HT-29 (cell line): ENCODE results near the gene GM2A. TPM values are rescaled to one million over a fixed set of nuclear protein-coding genes. Genes with fewer than 3 reads are reported as not detected.
A peak's percentile ranks its signal among the peaks of the same experiment; 100 is the strongest.
"Not testable (repeated sequence)": the region's sequence is repeated elsewhere in the genome, so short reads cannot be mapped to it uniquely, and the experiment has no call there.

Source experiments
- DNase-seq: peaks from one replicate; pipeline ENCODE4 v3.0.0-alpha.2; 2015; ENCODE audit warnings: low spot score
- total RNA-seq: library from RNA; depleted of rRNA; stranded (reverse); fragments of >200 nt; shearing (Covaris generic); gene quantifications from 2 replicates; pipeline ENCODE4 v1.2.3, GENCODE V29; 2014

The GM2A gene
- total RNA-seq, 1 experiment from 2014 or later = 13.0 TPM

GRCh38 chr5:151286246-151286645, 33.3 kb downstream of the GM2A start:
- DNase-seq = no peak

DNA sequence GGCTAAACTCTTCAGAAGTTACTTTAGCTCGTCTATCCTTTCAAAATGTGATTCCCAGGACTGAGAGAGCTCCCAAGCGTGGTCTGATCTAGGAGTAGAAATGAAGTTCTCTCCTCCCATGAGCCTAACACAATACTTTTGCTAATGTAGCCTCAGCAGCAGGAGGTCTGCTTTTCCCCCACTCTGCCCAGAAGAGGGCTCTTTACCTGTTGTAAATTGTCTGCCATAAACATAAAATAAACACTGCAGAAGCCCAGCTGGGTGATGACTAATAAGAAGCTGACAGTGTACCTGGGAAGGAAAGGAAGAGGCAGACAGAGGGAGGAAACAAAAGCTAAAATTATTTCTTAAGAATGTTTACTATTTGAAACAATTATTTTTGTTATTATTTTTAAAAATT, 35.2 kb downstream of the GM2A start:
- peak; percentile 56 for DNase-seq

- DNase-seq = no peak
These were observed 40.6 kb downstream of the GM2A start for GRCh38 chr5:151293624-151294023.

DNA sequence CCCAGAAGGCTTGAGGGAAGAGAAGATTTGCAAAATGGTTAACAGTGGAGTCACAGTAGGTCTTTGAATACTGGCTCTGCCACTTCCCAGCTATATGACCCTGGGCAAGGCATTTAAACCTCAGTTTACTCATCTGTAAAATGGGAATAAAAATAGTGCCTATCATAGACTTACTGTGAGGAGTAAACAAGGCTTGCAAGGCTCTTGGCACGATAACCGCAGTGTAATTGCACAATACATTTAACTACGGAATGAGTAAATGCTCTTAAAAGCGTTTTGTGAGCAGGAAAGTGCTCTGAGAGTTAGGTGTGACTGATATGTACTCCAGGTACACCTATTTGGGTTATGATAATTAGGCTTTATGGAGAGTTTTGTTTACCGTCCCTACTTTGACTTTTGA, 42.2 kb downstream of the GM2A start:
- DNase-seq = no peak

DNA sequence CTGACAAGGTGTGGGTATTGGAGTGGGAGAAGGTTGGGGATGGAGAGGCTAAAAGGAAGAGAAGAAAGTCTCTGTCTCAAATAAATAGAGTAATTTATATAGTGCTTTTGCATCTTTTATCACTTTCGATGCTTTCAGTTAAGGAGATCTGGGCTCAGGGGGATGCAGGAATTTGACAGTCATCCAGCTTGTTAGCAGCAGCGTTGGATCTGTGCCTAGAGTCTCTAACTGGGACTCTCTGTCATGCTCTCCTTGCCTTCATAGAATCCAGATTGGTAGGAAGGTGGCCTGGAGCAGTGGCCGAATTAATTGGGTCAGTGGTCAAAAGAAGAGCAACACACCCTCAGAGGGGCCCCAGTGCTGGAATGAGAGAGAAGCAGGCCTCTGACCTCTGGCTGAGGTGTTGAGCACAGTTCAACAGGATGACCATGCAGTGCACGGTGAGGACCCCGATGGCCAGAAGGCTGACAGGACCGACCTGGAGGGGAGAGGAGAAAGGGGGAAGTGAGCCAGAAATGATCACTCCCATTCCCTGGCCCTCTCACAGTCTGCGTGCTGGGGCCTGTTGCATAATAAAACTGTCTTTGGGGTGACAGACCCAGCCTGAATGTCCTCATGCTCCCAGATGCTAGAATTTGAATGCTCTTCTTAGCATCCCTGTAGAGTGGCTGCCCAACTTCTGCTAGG, 42.9 kb downstream of the GM2A start:
- DNase-seq = no peak

GRCh38 chr5:151296478-151296830, 43.5 kb downstream of the GM2A start:
- DNase-seq = no peak

DNA sequence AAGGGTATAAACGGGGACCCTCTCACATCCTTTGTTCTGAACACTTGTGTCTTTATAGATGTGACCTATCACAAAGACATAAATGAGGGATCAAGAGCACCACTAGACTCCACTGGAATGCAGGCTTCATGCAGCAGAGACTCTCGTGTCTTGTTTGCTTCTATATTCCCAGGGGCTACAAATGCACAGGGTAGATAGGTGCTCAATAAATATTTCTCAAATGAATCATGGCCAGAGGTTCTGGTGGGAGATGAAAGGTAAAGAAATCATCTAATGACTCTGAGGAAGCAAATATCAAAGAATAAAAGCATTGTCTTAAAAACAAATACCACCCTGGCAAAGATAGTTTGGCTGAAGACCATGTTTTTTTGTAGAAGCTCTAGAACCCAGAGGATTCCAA, 44.0 kb downstream of the GM2A start:
- no peak for DNase-seq

GRCh38 chr5:151298063-151298855, 45.3 kb downstream of the GM2A start:
- DNase-seq = no peak

- DNase-seq = no peak
These were observed 50.7 kb downstream of the GM2A start, which contains the start of gene SLC36A3 for GRCh38 chr5:151303666-151304065. TSS of gene SLC36A3 (minus strand) at chr5:151303766. CDS start at chr5:151303354, 412 bp downstream.

DNA sequence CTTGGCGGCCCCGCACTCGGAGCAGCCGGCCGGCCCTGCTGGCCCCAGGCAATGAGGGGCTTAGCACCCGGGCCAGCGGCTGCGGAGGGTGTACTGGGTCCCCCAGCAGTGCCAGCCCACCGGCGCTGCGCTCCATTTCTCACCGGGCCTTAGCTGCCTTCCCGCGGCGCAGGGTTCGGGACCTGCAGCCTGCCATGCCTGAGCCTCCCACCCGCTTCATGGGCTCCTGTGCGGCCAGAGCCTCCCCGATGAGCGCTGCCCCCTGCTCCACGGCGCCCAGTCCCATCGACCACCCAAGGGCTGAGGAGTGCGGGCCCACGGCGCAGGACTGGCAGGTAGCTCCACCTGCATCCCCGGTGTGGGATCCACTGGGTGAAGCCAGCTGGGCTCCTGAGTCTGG, 56.3 kb downstream of the GM2A start:
- DNase-seq = not testable (repeated sequence)

GRCh38 chr5:151309821-151310220, 56.8 kb downstream of the GM2A start:
- DNase-seq = not testable (repeated sequence)

- no peak for DNase-seq
These were observed 57.9 kb downstream of the GM2A start for GRCh38 chr5:151310932-151311331.

GRCh38 chr5:151312756-151313324, 59.9 kb downstream of the GM2A start:
- DNase-seq = no peak

GRCh38 chr5:151313357-151313756, 60.4 kb downstream of the GM2A start:
- no peak for DNase-seq

DNA sequence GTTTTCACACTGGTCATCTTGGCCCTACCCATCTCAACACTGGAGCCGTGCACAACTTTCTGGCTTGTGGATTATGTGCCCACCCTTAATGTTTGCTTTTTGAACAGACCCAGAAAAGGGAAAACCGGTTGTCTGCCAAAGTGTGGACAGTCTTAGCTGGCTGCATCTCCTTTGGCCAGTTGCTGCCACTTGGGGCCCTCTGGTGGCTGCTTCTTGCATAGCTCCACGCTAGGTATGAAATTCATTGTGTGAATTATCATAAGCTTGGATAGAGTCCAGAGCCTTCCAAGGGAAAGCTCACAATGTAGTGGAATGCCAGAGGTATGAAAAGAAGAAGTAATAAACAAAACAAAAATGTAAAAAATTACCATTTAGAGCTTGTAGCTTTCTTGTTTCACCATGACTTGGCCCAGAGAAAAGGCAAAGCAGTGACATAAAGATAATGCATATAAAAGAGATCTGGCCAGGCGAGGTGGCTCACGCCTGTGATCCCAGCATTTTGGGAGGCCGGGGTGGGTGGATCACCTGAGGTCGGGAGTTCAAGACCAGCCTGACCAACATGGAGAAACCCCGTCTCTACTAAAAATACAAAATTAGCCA, 63.1 kb downstream of the GM2A start:
- peak; percentile 88 for DNase-seq

- no peak for DNase-seq
These were observed 64.9 kb downstream of the GM2A start for GRCh38 chr5:151317871-151318270.

- DNase-seq = peak; percentile 20
These were observed 66.1 kb downstream of the GM2A start for GRCh38 chr5:151318850-151319732.
